HepG2 (cell line): ENCODE results near the gene TADA2A. TPM values are rescaled to one million over a fixed set of nuclear protein-coding genes. Genes with fewer than 3 reads are reported as not detected.
A peak's percentile ranks its signal among the peaks of the same experiment; 100 is the strongest.

Experiments
- ADNP ChIP-seq: sonication (generic); formaldehyde crosslinking; IDR thresholded peaks from 2 replicates; pipeline ENCODE4 v1.4.0; 2020; ENCODE audit warnings: missing genetic modification reagents
- ARHGAP35 ChIP-seq: sonication (generic); formaldehyde crosslinking; IDR thresholded peaks from 2 replicates; pipeline ENCODE4 v1.9.0; 2022; ENCODE audit warnings: mild to moderate bottlenecking, inconsistent platforms, moderate library complexity, missing genetic modification reagents, borderline replicate concordance
- EP300 ChIP-seq, 3 experiments: sonication (generic) in 1 of 3; formaldehyde crosslinking in 1 of 3; IDR thresholded peaks; 2 replicates each; pipeline versions ENCODE4 v1.5.1 to v1.6.1; 2011 to 2020; ENCODE audit warnings: low read depth in 2 of 3, low read length in 2 of 3, borderline replicate concordance in 1 of 3, improper control_type of control experiment in 1 of 3, mild to moderate bottlenecking in 1 of 3, missing genetic modification reagents in 1 of 3, moderate library complexity in 1 of 3
- KLF16 ChIP-seq, 2 experiments: sonication (generic) in 1 of 2; formaldehyde crosslinking in 1 of 2; IDR thresholded peaks; 2 replicates each; pipeline versions ENCODE4 v1.6.1 to v1.8.0; 2016 to 2023; ENCODE audit warnings: missing genetic modification reagents in 2 of 2, missing compliant biosample characterization in 1 of 2
- MEF2D ChIP-seq: sonication (generic); formaldehyde crosslinking; IDR thresholded peaks from 2 replicates; pipeline ENCODE4 v1.5.1; 2020; ENCODE audit warnings: mild to moderate bottlenecking, missing genetic modification reagents
- MYC ChIP-seq: sonication (generic); formaldehyde crosslinking; IDR thresholded peaks from 2 replicates; pipeline ENCODE4 v1.9.0; 2021; ENCODE audit warnings: missing genetic modification reagents, borderline replicate concordance
- PHF5A ChIP-seq: IDR thresholded peaks from one replicate; pipeline ENCODE4 v1.6.1; 2018; ENCODE audit warnings: low read depth, missing genetic modification reagents; ENCODE audit not compliant: unreplicated experiment
- RCOR2 ChIP-seq: IDR thresholded peaks from 2 replicates; pipeline ENCODE4 v1.6.1; 2016; ENCODE audit warnings: missing biosample characterization, missing genetic modification reagents
- SP140L ChIP-seq: sonication (generic); formaldehyde crosslinking; IDR thresholded peaks from 2 replicates; pipeline ENCODE4 v1.4.0; 2020; ENCODE audit warnings: missing genetic modification reagents, borderline replicate concordance
- STAT5B ChIP-seq: sonication (generic); formaldehyde crosslinking; IDR thresholded peaks from 2 replicates; pipeline ENCODE4 v1.4.0; 2020; ENCODE audit warnings: missing genetic modification reagents
- ZBTB20 ChIP-seq: sonication (generic); formaldehyde crosslinking; IDR thresholded peaks from 2 replicates; pipeline ENCODE4 v1.8.1; 2023; ENCODE audit warnings: missing genetic modification reagents, low read depth, mild to moderate bottlenecking, borderline replicate concordance
- ZFP36L2 ChIP-seq: sonication (generic); formaldehyde crosslinking; IDR thresholded peaks from 2 replicates; pipeline ENCODE4 v1.4.0; 2020; ENCODE audit warnings: missing genetic modification reagents
- ZNF235 ChIP-seq: sonication (generic); formaldehyde crosslinking; IDR thresholded peaks from 2 replicates; pipeline ENCODE4 v1.8.1; 2023; ENCODE audit warnings: mild to moderate bottlenecking, missing genetic modification reagents, borderline replicate concordance
- ZNF557 ChIP-seq: sonication (generic); formaldehyde crosslinking; IDR thresholded peaks from 2 replicates; pipeline ENCODE4 v1.4.0; 2020; ENCODE audit warnings: missing genetic modification reagents
- ZNF781 ChIP-seq: sonication (generic); formaldehyde crosslinking; IDR thresholded peaks from 2 replicates; pipeline ENCODE4 v1.5.1; 2020; ENCODE audit warnings: borderline replicate concordance, mild to moderate bottlenecking, missing genetic modification reagents; ENCODE audit errors: not compliant biosample characterization
- ZSCAN25 ChIP-seq: sonication (generic); formaldehyde crosslinking; IDR thresholded peaks from 2 replicates; pipeline ENCODE4 v1.8.0; 2022; ENCODE audit warnings: mild to moderate bottlenecking, missing genetic modification reagents
- polyA plus RNA-seq, 8 experiments: library from polyadenylated mRNA; depleted of rRNA in 3 of 8; stranded (reverse) in 7 of 8; unstranded in 1 of 8; fragments of >200 nt; fragmentation: Illumina TruSeq in 4 of 8; extraction: Trizol in 4 of 8; gene quantifications; 2 replicates each; pipeline versions ENCODE4 v1.2.1 to v1.2.3, GENCODE V29; 2011 to 2016; ENCODE audit warnings: low read depth in 4 of 8, missing spikeins in 1 of 8, mixed read lengths in 1 of 8; ENCODE audit not compliant: insufficient read depth in 1 of 8
- total RNA-seq, 5 experiments: library from RNA; depleted of rRNA; stranded (reverse); fragments of >200 nt; fragmentation: Illumina TruSeq; extraction: Trizol; gene quantifications; 2 replicates each; pipeline ENCODE4 v1.2.3, GENCODE V29; 2016; ENCODE audit warnings: low read depth in 1 of 5
- TF ChIP-seq, protein P1 (sequence below): IDR thresholded peaks from 2 replicates; pipeline ENCODE4 v1.4.0; 2020; ENCODE audit warnings: mild to moderate bottlenecking, missing genetic modification reagents

TADA2A gene
- total and polyA plus RNA-seq, 2 of the 13 experiments (the other 11 are each of a cell fraction or from before 2014, with no cell fraction given), result 8.0 to 14.0 TPM

DNA sequence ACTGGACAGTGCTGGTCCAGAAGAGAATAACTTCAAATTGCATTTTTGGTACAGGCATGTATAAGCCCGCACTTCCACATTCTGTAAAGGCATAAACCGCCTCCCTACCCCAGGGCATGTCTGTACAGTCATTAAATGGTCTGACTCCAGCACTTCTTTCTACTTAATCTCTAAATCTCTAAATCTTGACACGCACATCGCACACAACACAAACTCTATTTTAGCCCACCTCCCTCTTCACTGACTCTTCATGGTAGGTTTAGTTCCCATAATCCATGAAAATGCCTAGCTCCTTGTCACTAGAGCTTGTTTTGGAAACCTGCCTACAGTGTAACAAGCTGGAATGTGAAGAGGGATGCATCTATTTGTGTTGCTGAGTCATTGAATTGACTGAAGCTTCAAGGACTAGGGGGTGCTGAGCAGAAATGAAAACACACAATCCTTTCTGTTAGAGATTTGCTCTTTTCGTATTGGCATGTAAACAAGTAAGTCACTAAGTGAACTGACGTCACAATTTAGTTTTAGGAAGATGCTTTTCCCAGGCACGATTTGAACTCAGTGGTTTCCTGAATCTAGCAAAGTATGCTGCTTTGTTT is 81.4 kb downstream of the TADA2A start (continued):
- TF ChIP-seq MEF2D (CRISPR knock-in tag) (no peak; the same call in 1 of the 2 replicates), STAT5B (CRISPR knock-in tag) (peak; percentile 41; the same call in 1 of the 2 replicates), ZSCAN25 (no peak), ZBTB20 (peak; percentile 9; the same call in 1 of the 2 replicates), RCOR2 (CRISPR knock-in tag) (peak; percentile 49), PHF5A (peak; percentile 81), ZNF781 (CRISPR knock-in tag) (no peak), EP300 (IDR thresholded peaks at IDR 0.05; ENCODE audit: low read depth in 2 of 2, low read length in 2 of 2) (peak; percentile 82 to 84; a peak in 3 of 4 replicates), EP300 (CRISPR knock-in tag; IDR thresholded peaks at IDR 0.05; ENCODE audit: borderline replicate concordance) (peak; percentile 81), KLF16 (CRISPR knock-in tag; IDR thresholded peaks at IDR 0.05) (peak in 1 of 2 experiments; percentile 32; a peak in 1 of 4 replicates), ARHGAP35 (CRISPR knock-in tag) (no peak), ZNF557 (CRISPR knock-in tag) (no peak), ADNP (CRISPR knock-in tag) (no peak), ZFP36L2 (CRISPR knock-in tag) (no peak), SP140L (CRISPR knock-in tag) (peak; percentile 11; the same call in 1 of the 2 replicates), ZNF235 (CRISPR knock-in tag) (no peak), MYC (no peak)
- TF ChIP-seq, protein P1, sequence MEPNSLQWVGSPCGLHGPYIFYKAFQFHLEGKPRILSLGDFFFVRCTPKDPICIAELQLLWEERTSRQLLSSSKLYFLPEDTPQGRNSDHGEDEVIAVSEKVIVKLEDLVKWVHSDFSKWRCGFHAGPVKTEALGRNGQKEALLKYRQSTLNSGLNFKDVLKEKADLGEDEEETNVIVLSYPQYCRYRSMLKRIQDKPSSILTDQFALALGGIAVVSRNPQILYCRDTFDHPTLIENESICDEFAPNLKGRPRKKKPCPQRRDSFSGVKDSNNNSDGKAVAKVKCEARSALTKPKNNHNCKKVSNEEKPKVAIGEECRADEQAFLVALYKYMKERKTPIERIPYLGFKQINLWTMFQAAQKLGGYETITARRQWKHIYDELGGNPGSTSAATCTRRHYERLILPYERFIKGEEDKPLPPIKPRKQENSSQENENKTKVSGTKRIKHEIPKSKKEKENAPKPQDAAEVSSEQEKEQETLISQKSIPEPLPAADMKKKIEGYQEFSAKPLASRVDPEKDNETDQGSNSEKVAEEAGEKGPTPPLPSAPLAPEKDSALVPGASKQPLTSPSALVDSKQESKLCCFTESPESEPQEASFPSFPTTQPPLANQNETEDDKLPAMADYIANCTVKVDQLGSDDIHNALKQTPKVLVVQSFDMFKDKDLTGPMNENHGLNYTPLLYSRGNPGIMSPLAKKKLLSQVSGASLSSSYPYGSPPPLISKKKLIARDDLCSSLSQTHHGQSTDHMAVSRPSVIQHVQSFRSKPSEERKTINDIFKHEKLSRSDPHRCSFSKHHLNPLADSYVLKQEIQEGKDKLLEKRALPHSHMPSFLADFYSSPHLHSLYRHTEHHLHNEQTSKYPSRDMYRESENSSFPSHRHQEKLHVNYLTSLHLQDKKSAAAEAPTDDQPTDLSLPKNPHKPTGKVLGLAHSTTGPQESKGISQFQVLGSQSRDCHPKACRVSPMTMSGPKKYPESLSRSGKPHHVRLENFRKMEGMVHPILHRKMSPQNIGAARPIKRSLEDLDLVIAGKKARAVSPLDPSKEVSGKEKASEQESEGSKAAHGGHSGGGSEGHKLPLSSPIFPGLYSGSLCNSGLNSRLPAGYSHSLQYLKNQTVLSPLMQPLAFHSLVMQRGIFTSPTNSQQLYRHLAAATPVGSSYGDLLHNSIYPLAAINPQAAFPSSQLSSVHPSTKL, result peak; percentile 85
